Transverse colon (tissue), 4 donors: ENCODE measurements around the gene SMYD3. TPM values are rescaled to one million over a fixed set of nuclear protein-coding genes. Genes with fewer than 3 reads are reported as not detected.

Experiments
- DNase-seq: peaks from one replicate; pipeline ENCODE4 v3.0.0-alpha.2; 2019
- H3K27ac ChIP-seq, 4 donors: fragments of 200-600 bp; sonication (generic); 2 replicates each; pipeline ENCODE4 v1.5.1; 2016 to 2018; ENCODE audit warnings: inconsistent platforms in 4 of 4
- H3K27me3 ChIP-seq: fragments of 200-600 bp; sonication (generic); 2 replicates; pipeline ENCODE4 v1.5.1; 2017; ENCODE audit warnings: inconsistent platforms
- H3K36me3 ChIP-seq, 4 donors: fragments of 200-600 bp; sonication (generic); 2 replicates each; pipeline ENCODE4 v1.5.1; 2017 to 2019; ENCODE audit warnings: inconsistent platforms in 4 of 4
- H3K4me1 ChIP-seq, 4 donors: fragments of 200-600 bp; sonication (generic); 2 replicates each; pipeline ENCODE4 v1.5.1; 2017 to 2020; ENCODE audit warnings: inconsistent platforms in 4 of 4
- H3K4me3 ChIP-seq, 4 donors: fragments of 200-600 bp; sonication (generic); 1 replicate in 1 of 4; 2 replicates in 3 of 4; pipeline versions ENCODE4 v1.5.1 to v1.6.1; 2017 to 2019; ENCODE audit warnings: inconsistent platforms in 4 of 4
- H3K9me3 ChIP-seq, 2 donors: fragments of 200-600 bp; sonication (generic); 2 replicates each; pipeline ENCODE4 v1.5.1; 2017 to 2019; ENCODE audit warnings: inconsistent platforms in 2 of 2
- EP300 ChIP-seq: sonication (generic); formaldehyde crosslinking; IDR thresholded peaks from one replicate; pipeline ENCODE4 v1.6.1; 2017; ENCODE audit warnings: antibody characterized with exemption, low read depth
- POLR2A ChIP-seq: fragments of 450-650 bp; IDR thresholded peaks from one replicate; pipeline ENCODE4 v1.6.1; 2016; ENCODE audit warnings: antibody characterized with exemption, mild to moderate bottlenecking, moderate library complexity
- POLR2AphosphoS5 ChIP-seq, 3 donors: sonication (generic); formaldehyde crosslinking; IDR thresholded peaks; one replicate each; pipeline ENCODE4 v1.6.1; 2016; ENCODE audit warnings: antibody characterized with exemption in 3 of 3
- WGBS, 2 donors: methylation state at CpG; one replicate each; pipeline ENCODE4 v1.1.5; 2018; ENCODE audit warnings: low coverage in 1 of 2; 5-methylcytosine and 5-hydroxymethylcytosine counted together
- in situ Hi-C, 4 donors: fragments of 200-750 bp; cut with MboI; loops; one replicate each; pipeline versions ENCODE4 v1.15.0 to v1.15.1; 2017; ENCODE audit warnings: low sequenced_read_pairs in 3 of 4, low pct_ligation_motif_present in 1 of 4, low pct_unique_long_range_greater_than_20kb in 1 of 4
- intact Hi-C: fragments of 100-400 bp; cut with DNase I; formaldehyde crosslinking; loops from one replicate; pipeline ENCODE4 v1.15.1; 2023; ENCODE audit warnings: low total_unique reads
- total RNA-seq, 4 donors: library from RNA; depleted of rRNA; stranded (reverse); fragments of >200 nt; gene quantifications; one replicate each; pipeline ENCODE4 v1.1.0, GENCODE V29; 2016
- TF ChIP-seq, protein P1 (sequence below), 5 experiments: fragments of 200-600 bp in 3 of 5; fragments of 450-650 bp in 2 of 5; sonication (generic) in 3 of 5; IDR thresholded peaks; 1 replicate in 2 of 5; 2 replicates in 3 of 5; pipeline ENCODE4 v1.5.1; 2016 to 2017; ENCODE audit warnings: antibody characterized with exemption in 5 of 5, inconsistent platforms in 3 of 5, mild to moderate bottlenecking in 2 of 5, moderate library complexity in 1 of 5

Gene SMYD3
- total RNA-seq, 4 donors from 2014 or later, result 10.5 to 31.3 (median 25.8) TPM

DNA sequence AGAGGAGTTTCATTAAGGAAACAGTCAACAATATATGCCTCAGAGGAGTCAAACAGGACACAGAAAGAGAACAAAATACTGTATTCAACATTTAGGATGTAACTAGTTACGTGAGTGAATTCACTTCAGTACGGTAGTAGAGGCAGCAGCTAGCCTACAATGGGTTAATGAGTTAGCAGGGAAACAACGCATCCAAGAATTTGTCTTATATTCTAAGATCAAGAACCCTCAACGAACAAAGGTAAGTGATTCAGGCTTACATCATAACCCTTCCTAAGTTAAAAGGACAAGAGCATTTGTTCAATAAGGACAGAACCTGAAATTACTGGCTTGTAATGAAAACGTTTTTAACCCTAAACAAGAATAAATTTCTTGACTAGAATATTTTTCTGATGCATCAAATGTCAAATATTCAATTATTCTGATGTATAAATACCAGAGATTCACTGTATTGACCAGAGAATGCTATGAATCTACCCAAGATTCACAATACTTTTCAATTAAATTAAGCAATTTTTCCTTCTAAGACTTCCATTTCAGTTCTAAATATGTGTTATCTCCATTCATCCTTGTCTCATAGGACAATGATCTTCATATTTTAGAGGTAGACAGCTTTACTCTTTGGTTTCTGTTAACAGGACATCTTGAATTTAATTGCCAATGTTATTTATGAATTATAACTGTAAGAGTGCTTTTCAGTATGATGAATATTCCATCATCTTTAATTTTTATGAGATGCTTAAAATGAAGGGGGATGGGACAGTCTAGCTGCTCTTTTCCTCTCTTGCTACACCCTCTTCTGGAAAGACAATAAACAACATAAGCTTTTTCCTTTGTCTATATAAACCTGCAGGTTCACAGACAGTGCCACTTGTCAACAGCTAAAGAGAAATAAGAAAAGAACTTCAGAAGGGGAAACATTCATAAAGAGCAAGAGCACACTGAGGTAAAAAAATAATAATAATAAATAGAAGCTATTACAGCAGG lies 209.5 kb downstream of the SMYD3 start:
- in situ Hi-C loops (loop anchor here in 1 of 4 donors (25.0 kb wide), 1 partner anchor 1160 kb away; no protein-coding TSS in a partner anchor), intact Hi-C loops (no loop called here)
- H3K9me3 ChIP-seq, result no peaks in the 10 kb centered on the region
- H3K36me3 ChIP-seq, result no peaks in the 10 kb centered on the region
- peaks cover 0 to 3% (median 0%) of the 10 kb centered on the region in 4 donors for H3K4me1 ChIP-seq
- DNase-seq, result no peak
- no peaks in the 10 kb centered on the region for H3K27me3 ChIP-seq
- H3K27ac ChIP-seq, result no peak overlapping the region
- no peak for TF ChIP-seq POLR2AphosphoS5 (IDR thresholded peaks at IDR 0.05)
- TF ChIP-seq EP300, result no peak
- no peak overlapping the region for H3K4me3 ChIP-seq
- WGBS, 2 donors, result 75 to 84% methylated on average over 3 to 5 of the region's 5 CpGs

DNA sequence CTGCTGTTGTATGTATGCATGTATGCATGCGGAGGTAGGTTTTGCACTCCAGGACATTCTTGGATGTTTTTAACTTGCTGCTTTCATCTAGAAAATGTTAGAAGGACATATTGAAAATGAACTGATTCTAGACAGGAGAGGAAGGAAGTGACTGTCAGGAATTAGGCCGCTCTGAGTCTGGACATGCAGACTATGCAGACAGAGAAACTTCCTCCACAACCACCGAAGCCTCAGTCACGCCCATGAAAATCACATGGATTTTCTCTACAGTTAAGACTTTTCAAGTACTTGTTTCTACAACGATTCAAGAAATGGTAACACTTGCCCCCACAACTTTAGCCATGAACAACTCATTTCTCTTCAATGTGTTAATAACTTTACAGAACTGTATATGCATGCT lies 211.1 kb downstream of the SMYD3 start:
- TF ChIP-seq POLR2AphosphoS5 (IDR thresholded peaks at IDR 0.05) (no peak), POLR2A (no peak), EP300 (no peak)
- TF ChIP-seq, protein P1, sequence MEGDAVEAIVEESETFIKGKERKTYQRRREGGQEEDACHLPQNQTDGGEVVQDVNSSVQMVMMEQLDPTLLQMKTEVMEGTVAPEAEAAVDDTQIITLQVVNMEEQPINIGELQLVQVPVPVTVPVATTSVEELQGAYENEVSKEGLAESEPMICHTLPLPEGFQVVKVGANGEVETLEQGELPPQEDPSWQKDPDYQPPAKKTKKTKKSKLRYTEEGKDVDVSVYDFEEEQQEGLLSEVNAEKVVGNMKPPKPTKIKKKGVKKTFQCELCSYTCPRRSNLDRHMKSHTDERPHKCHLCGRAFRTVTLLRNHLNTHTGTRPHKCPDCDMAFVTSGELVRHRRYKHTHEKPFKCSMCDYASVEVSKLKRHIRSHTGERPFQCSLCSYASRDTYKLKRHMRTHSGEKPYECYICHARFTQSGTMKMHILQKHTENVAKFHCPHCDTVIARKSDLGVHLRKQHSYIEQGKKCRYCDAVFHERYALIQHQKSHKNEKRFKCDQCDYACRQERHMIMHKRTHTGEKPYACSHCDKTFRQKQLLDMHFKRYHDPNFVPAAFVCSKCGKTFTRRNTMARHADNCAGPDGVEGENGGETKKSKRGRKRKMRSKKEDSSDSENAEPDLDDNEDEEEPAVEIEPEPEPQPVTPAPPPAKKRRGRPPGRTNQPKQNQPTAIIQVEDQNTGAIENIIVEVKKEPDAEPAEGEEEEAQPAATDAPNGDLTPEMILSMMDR (IDR thresholded peaks at IDR 0.05), result no peak
- in situ Hi-C loops, result loop anchor here in 1 of 4 donors (25.0 kb wide), 1 partner anchor 1159 kb away; no protein-coding TSS in a partner anchor
- Histone ChIP-seq H3K9me3 (no peaks in the 10 kb centered on the region), H3K27ac (no peak overlapping the region), H3K27me3 (no peaks in the 10 kb centered on the region), H3K4me1 (no peaks in the 10 kb centered on the region), H3K4me3 (no peak overlapping the region), H3K36me3 (no peaks in the 10 kb centered on the region)
- no peak for DNase-seq
- WGBS, 2 donors, result 88 to 100% methylated on average over 1 to 5 of the region's 5 CpGs
- intact Hi-C loops, result no loop called here

- WGBS, 2 donors, result 95 to 100% methylated on average over 2 of the region's 2 CpGs
- H3K4me3 ChIP-seq, result no peak overlapping the region
- H3K9me3 ChIP-seq, result no peaks in the 10 kb centered on the region
- TF ChIP-seq POLR2A (no peak), POLR2AphosphoS5 (IDR thresholded peaks at IDR 0.05) (no peak), EP300 (no peak)
- TF ChIP-seq, protein P1 (IDR thresholded peaks at IDR 0.05), result no peak
- no peaks in the 10 kb centered on the region for H3K36me3 ChIP-seq
- DNase-seq, result no peak
- H3K27ac ChIP-seq, result no peak overlapping the region
- H3K27me3 ChIP-seq, result no peaks in the 10 kb centered on the region
- no peaks in the 10 kb centered on the region for H3K4me1 ChIP-seq
- intact Hi-C loops (no loop called here), in situ Hi-C loops (loop anchor here in 1 of 4 donors (25.0 kb wide), 1 partner anchor 1158 kb away; no protein-coding TSS in a partner anchor)
Measured at GRCh38 chr1:246295340-246295739, 211.7 kb downstream of the SMYD3 start.

- WGBS, 2 donors, result 56 to 85% methylated on average over 1 to 2 of the region's 2 CpGs
- no peak overlapping the region for H3K27ac ChIP-seq
- H3K4me3 ChIP-seq, result no peak overlapping the region
- TF ChIP-seq EP300, result no peak
- TF ChIP-seq, protein P1 (IDR thresholded peaks at IDR 0.05), result no peak
- no peak for TF ChIP-seq POLR2A
- no peak for TF ChIP-seq POLR2AphosphoS5 (IDR thresholded peaks at IDR 0.05)
- H3K9me3 ChIP-seq, result no peaks in the 10 kb centered on the region
- H3K36me3 ChIP-seq, result no peaks in the 10 kb centered on the region
- no peak for DNase-seq
- in situ Hi-C loops, result loop anchor here in 1 of 4 donors (25.0 kb wide), 1 partner anchor 1157 kb away; no protein-coding TSS in a partner anchor
- no peaks in the 10 kb centered on the region for H3K4me1 ChIP-seq
- intact Hi-C loops, result no loop called here
- no peaks in the 10 kb centered on the region for H3K27me3 ChIP-seq
Measured at GRCh38 chr1:246294263-246294662, 212.8 kb downstream of the SMYD3 start.
